Endothelial cell of umbilical vein (primary cell): ENCODE measurements around the gene ABHD11. TPM values are rescaled to one million over a fixed set of nuclear protein-coding genes. Genes with fewer than 3 reads are reported as not detected.

Experiments
- BruUV-seq: library from RNA; stranded (reverse); fragments of 400-500 nt; replicated peaks from 2 replicates; lab custom pipeline; 2021; lab: Mats Ljungman, UMichigan
- CTCF ChIA-PET: fragments of 300-600, 350-600 bp; sonication (Branson Sonifier 250); formaldehyde crosslinking; loops from one replicate; lab custom pipeline; 2021; ENCODE audit warnings: antibody characterized with exemption, inconsistent platforms; lab: Charles Lee
- POLR2A ChIA-PET: fragments of 300-600, 350-600 bp; sonication (Branson Sonifier 250); formaldehyde crosslinking; loops from one replicate; lab custom pipeline; 2021; ENCODE audit warnings: antibody characterized with exemption, inconsistent platforms; lab: Charles Lee
- DNase-seq: peaks from one replicate; pipeline ENCODE4 v3.0.0-alpha.2; 2011; ENCODE audit warnings: low read depth, low spot score
- FAIRE-seq: peaks from 2 replicates; lab custom pipeline; 2011; peaks lifted over from hg19 to GRCh38; lab: Jason Lieb, UNC
- H2AFZ ChIP-seq: 2 replicates; pipeline ENCODE4 v1.6.0; 2012; ENCODE audit warnings: low read depth, low read length, control low read depth, inconsistent platforms
- H3K27ac ChIP-seq: 2 replicates; pipeline ENCODE4 v1.5.1; 2011; ENCODE audit warnings: low read depth, mild to moderate bottlenecking, control low read depth, low read length, moderate library complexity; ENCODE audit not compliant: insufficient read depth
- H3K27me3 ChIP-seq, 2 experiments: 2 replicates each; pipeline versions ENCODE4 v1.6.0 to v1.6.1; 2011; ENCODE audit warnings: low read length in 2 of 2, mixed read lengths in 1 of 2; ENCODE audit not compliant: control insufficient read depth in 2 of 2, insufficient read depth in 2 of 2
- H3K36me3 ChIP-seq, 2 experiments: 2 replicates in 1 of 2; 3 replicates in 1 of 2; pipeline ENCODE4 v1.5.1; 2011; ENCODE audit warnings: low read length in 2 of 2, mild to moderate bottlenecking in 1 of 2, moderate library complexity in 1 of 2; ENCODE audit not compliant: control insufficient read depth in 2 of 2, insufficient read depth in 2 of 2; ENCODE audit errors: extremely low read depth in 1 of 2
- H3K4me1 ChIP-seq: 3 replicates; pipeline ENCODE4 v1.5.1; 2011; ENCODE audit warnings: mild to moderate bottlenecking, low read length; ENCODE audit not compliant: control insufficient read depth, insufficient read depth; ENCODE audit errors: extremely low read depth
- H3K4me2 ChIP-seq: 2 replicates; pipeline ENCODE4 v1.6.1; 2011; ENCODE audit warnings: low read length, control low read depth, mixed read lengths; ENCODE audit not compliant: insufficient read depth
- H3K4me3 ChIP-seq, 3 experiments: fragments of 200-600 bp in 1 of 3; sonication (generic), shearing (Covaris generic) in 1 of 3; replicated peaks in 1 of 3; 2 replicates each; pipeline ENCODE4 v1.5.1; 2011 to 2016; ENCODE audit warnings: control low read depth in 3 of 3, low read length in 3 of 3, mild to moderate bottlenecking in 2 of 3, inconsistent platforms in 1 of 3, low read depth in 1 of 3, moderate library complexity in 1 of 3; ENCODE audit not compliant: insufficient read depth in 1 of 3
- H3K79me2 ChIP-seq: 2 replicates; pipeline ENCODE4 v1.6.0; 2012; ENCODE audit warnings: low read length, inconsistent platforms; ENCODE audit not compliant: control insufficient read depth, insufficient read depth
- H3K9ac ChIP-seq: replicated peaks from 2 replicates; pipeline ENCODE3; 2011; ENCODE audit warnings: low read length, control low read depth; ENCODE audit not compliant: insufficient read depth; ENCODE audit errors: extremely low read depth
- H3K9me1 ChIP-seq: replicated peaks from 3 replicates; pipeline ENCODE4 v1.6.0; 2011; ENCODE audit warnings: mild to moderate bottlenecking, low read length; ENCODE audit not compliant: control insufficient read depth, insufficient read depth; ENCODE audit errors: extremely low read depth
- H3K9me3 ChIP-seq: replicated peaks from 2 replicates; pipeline ENCODE4 v1.5.1; 2012; ENCODE audit warnings: low read length, inconsistent platforms; ENCODE audit not compliant: control insufficient read depth, insufficient read depth
- H4K20me1 ChIP-seq: replicated peaks from 2 replicates; pipeline ENCODE3; 2011; ENCODE audit warnings: mild to moderate bottlenecking, low read length; ENCODE audit not compliant: control insufficient read depth, insufficient read depth; ENCODE audit errors: extremely low read depth
- CTCF ChIP-seq, 2 donors: IDR thresholded peaks; 1 replicate in 1 of 2; 2 replicates in 1 of 2; pipeline ENCODE4 v1.5.1; 2011; ENCODE audit warnings: low read length in 2 of 2, mild to moderate bottlenecking in 2 of 2, moderate library complexity in 2 of 2, control low read depth in 1 of 2, inconsistent platforms in 1 of 2, low read depth in 1 of 2; ENCODE audit not compliant: insufficient read depth in 1 of 2; ENCODE audit errors: extremely low read depth in 1 of 2
- EZH2 ChIP-seq: IDR thresholded peaks from 2 replicates; pipeline ENCODE4 v1.6.1; 2012; ENCODE audit warnings: borderline replicate concordance, low read depth, mild to moderate bottlenecking, moderate library complexity, low read length, inconsistent platforms; ENCODE audit not compliant: severe bottlenecking
- FOS ChIP-seq: IDR thresholded peaks from 2 replicates; pipeline ENCODE4 v1.6.1; 2011; ENCODE audit warnings: mild to moderate bottlenecking, low read length, moderate library complexity, borderline replicate concordance; ENCODE audit not compliant: insufficient read depth
- GATA2 ChIP-seq: IDR thresholded peaks from 2 replicates; pipeline ENCODE4 v1.7.0; 2011; ENCODE audit warnings: low read depth, mild to moderate bottlenecking, moderate library complexity, mixed read lengths, low read length; ENCODE audit not compliant: insufficient read length, insufficient read depth
- JUN ChIP-seq: IDR thresholded peaks from 2 replicates; pipeline ENCODE4 v1.6.1; 2011; ENCODE audit warnings: borderline replicate concordance, low read depth; ENCODE audit not compliant: insufficient read length, insufficient read depth
- MAX ChIP-seq: IDR thresholded peaks from 2 replicates; pipeline ENCODE4 v1.6.1; 2011; ENCODE audit not compliant: insufficient read depth, insufficient read length
- MYC ChIP-seq: IDR thresholded peaks from one replicate; pipeline ENCODE4 v1.6.1; 2011; ENCODE audit warnings: mild to moderate bottlenecking, low read depth, low read length
- POLR2A ChIP-seq: IDR thresholded peaks from 2 replicates; pipeline ENCODE4 v1.6.1; 2012; ENCODE audit warnings: low read depth, mild to moderate bottlenecking, control low read depth, low read length
- POLR2AphosphoS5 ChIP-seq: IDR thresholded peaks from 2 replicates; pipeline ENCODE4 v1.6.1; 2012; ENCODE audit warnings: low read depth, mild to moderate bottlenecking, control low read depth, low read length, moderate library complexity; ENCODE audit not compliant: insufficient read depth
- dilution Hi-C: fragments of 300-500 bp; cut with MboI; formaldehyde crosslinking; loops from one replicate; pipeline ENCODE4 v1.15.0; 2019; ENCODE audit warnings: low sequenced_read_pairs; ENCODE audit not compliant: extremely low pct_ligation_motif_present
- intact Hi-C: fragments of 100-400 bp; cut with micrococcal nuclease; formaldehyde crosslinking; loops from one replicate; pipeline ENCODE4 v1.10.0; 2022
- polyA plus RNA-seq, 4 experiments: library from polyadenylated mRNA; depleted of rRNA in 3 of 4; stranded (reverse) in 3 of 4; unstranded in 1 of 4; fragments of >200 nt; gene quantifications; 2 replicates each; pipeline versions ENCODE4 v1.2.1 to v1.2.3, GENCODE V29; 2011 to 2012; ENCODE audit warnings: missing spikeins in 1 of 4
- total RNA-seq: library from RNA; stranded (reverse); gene quantifications from 2 replicates; pipeline ENCODE4 v1.2.3, GENCODE V29; 2021

ABHD11 gene
- total and polyA plus RNA-seq, 2 donors (not counting 3 experiments of a cell fraction or from before 2014, with no cell fraction given) = 13.3 to 18.4 TPM

- ChIA-PET POLR2A (no interaction called here), CTCF (interaction anchor here (0.9 to 8.6 kb wide), 14 partner anchors 9 to 207 kb away, joined by 3 to 270 read pairs (median 9); partner anchors contain the start of gene VPS37D)
- H4K20me1 ChIP-seq = no peaks in the 10 kb centered on the region
- intact Hi-C loops (no loop called here), dilution Hi-C loops (no loop called here)
- H3K27me3 ChIP-seq = no peaks in the 10 kb centered on the region
- no peak overlapping the region for H2AFZ ChIP-seq
- no peaks in the 10 kb centered on the region for H3K9me3 ChIP-seq
- BruUV-seq = no TSS peak
- no peak overlapping the region for H3K9ac ChIP-seq
- no peak overlapping the region for H3K4me2 ChIP-seq
- peak; percentile 26 for FAIRE-seq
- H3K9me1 ChIP-seq = no peaks in the 10 kb centered on the region
- peaks cover 5% of the 10 kb centered on the region for H3K4me1 ChIP-seq
- H3K4me3 ChIP-seq = no peak overlapping the region
- H3K27ac ChIP-seq = no peak overlapping the region
- no peaks in the 10 kb centered on the region for H3K36me3 ChIP-seq
- no peaks in the 10 kb centered on the region for H3K79me2 ChIP-seq
- DNase-seq = no peak
- TF ChIP-seq MYC (no peak), JUN (no peak), GATA2 (no peak), MAX (no peak), CTCF (IDR thresholded peaks at IDR 0.05; ENCODE audit: extremely low read depth in 1 of 2, insufficient read depth in 1 of 2, low read depth in 1 of 2, low read length in 2 of 2) (no peak), POLR2AphosphoS5 (no peak), EZH2 (no peak), POLR2A (no peak), FOS (no peak)
Measured at GRCh38 chr7:73726083-73726466, 12.5 kb downstream of the ABHD11 start.
